Activated T-helper 1 cell treated with Interleukin-2 at 50 U/mL for 16 hours (primary cell): Measurements from ENCODE around the gene SPRR2B.
"Not testable (repeated sequence)": the region's sequence is repeated elsewhere in the genome, so short reads cannot be mapped to it uniquely, and the experiment has no call there.

ENCODE experiments used
- DNase-seq: peaks from one replicate; pipeline ENCODE4 v3.0.0-alpha.2; 2020; ENCODE audit warnings: low read depth

SPRR2B gene

DNA sequence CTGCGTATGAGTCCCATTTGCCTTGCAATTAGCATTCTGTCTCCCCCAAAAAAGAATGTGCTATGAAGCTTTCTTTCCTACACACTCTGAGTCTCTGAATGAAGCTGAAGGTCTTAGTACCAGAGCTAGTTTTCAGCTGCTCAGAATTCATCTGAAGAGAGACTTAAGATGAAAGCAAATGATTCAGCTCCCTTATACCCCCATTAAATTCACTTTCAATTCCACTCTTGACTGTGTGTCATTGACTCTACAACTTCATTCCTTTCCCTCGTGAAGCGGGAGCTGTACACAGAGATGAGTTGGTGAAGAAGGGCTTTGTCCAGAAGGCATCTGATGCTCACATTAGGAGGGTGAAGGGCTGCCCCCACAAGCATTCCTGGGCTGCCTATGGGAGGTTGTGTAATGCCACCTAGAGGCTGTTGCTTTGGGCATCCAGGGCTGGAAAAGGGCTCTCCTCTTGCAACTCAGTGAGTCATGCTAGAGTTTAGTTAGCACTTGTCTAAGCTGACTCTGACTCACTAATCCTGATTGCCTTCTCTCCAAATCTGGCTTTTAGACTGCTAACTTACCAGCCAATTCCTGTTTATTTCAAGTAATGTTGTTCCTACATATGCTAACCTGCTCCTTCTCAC is 38.6 kb downstream of the SPRR2B start:
- no peak for DNase-seq

DNA sequence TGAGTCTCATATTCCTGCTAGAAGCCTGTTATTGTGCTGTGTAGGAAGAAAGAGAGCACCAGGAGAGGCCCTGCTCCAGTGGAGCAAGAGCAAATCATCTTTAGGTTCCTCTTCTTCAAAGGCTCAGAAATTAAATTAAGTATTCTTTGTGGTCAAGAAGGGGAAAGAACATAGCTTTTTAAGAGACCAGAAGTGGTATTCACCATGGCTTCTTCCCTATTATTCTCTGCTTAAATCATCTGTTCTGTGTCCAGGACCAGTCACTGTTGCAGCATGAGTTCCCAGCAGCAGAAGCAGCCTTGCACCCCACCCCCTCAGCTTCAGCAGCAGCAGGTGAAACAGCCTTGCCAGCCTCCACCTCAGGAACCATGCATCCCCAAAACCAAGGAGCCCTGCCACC is 39.3 kb downstream of the SPRR2B start:
- no peak for DNase-seq

DNA sequence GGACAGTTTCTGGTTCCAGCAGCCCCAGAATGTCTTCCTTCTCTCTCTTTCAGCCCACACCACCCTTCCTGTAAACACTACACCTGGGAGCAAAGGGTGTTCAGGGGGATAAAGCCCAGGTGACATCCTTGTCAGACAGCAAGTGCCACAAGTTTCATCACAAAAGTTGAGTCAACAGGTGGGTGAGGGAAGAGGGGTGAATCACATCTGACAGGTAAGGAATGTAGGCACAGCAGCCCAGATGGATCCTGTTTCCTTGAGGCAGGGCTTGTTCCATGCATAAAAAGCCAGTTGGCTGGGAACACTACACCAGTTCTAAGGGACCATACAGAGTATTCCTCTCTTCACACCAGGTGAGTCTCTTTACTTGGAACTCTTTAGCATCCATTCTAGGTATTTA is 40.5 kb downstream of the SPRR2B start, which contains the start of gene SPRR1B:
TSS of gene SPRR1B (plus strand) at position 309 of the 400 bp plus-strand sequence. CDS start 1,143 bp downstream, outside the sequence.
- DNase-seq = no peak

DNA sequence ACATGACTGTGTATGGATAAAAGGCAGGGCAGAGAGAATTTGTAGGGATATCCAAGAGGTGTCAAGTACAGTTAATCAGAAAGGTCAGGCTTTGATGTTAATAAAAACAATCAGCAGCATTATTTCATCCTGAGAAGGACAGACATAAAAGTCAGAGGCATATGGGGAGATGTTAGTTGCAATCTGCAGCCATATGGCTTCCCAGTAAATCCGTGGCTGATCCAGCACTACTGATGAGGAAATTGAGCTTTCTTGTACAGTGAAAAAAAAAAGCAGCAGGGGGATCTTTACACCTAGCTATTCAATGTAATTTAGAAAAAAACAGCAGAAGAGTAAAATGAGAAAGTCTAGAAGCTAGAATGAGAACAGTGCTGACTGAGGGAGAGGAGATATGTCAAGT is 42.6 kb downstream of the SPRR2B start:
- no peak for DNase-seq

DNA sequence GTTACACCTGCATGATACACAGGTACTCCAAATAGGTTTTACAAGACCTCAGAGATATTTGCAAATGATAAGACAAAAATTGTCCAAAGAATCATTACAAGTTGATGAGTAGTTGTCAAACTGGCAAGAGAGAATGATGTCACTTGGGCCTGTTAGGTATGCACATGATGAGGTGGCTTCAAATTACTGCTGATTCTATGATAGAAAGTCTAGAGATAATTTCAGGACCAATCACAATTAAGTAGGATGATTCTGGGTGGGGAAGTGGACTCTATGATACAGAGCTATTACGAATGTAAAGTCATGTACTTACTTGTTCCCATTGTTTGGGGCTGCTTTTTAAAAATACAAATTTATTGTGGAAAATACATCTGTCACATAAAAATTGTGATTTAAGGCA is 45.6 kb downstream of the SPRR2B start:
- DNase-seq = no peak

DNA sequence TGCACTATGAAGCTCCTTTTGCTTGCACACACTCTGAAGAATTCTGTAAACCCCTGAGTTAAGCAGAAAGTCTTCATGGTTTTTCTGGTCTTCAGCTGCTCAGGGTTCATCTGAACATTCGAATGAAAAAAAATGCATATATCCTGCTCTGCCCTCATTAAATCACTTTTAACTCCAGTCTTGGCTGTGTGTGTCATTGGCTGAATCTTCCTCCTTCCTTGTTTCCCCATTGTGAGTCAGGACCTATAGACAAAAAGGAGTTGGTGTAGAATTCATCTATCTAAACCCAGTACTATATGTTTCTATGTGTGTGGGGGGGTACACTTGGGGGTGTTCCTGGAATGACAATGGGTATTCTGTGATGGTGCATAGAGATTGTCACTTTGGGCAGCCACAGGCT is 47.0 kb downstream of the SPRR2B start:
- DNase-seq = no peak

DNA sequence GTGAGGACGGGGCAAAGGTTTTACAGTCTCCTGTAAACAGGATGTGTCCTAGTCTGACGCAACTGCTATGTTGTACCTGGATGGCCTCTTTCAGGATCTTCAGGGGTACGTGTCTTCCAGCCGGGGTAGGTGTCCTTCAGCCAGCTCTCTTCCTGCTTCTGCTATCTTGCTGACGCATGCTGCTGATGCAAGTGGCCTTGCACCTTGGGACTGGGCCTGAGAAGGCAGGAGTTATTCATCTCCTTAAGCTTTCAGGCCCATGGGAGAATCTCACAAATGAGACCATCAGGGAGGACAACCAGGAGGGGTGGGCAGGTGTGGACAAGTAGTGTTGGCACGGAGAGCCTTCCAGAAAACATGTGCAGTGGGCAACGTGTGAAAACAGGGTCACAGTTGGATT is 48.3 kb downstream of the SPRR2B start:
- no peak for DNase-seq

GRCh38 chr1:153022340-153022739 is 49.1 kb downstream of the SPRR2B start:
- not testable (repeated sequence) for DNase-seq

- DNase-seq = not testable (repeated sequence)
Measured at GRCh38 chr1:153021829-153022228, 49.6 kb downstream of the SPRR2B start.
